ENCODE measurements around the gene CHMP5.

- TF ChIP-seq SNAI2 (CRISPR knock-in tag; IDR thresholded peaks at IDR 0.05) (no peak), RARB (CRISPR knock-in tag; IDR thresholded peaks at IDR 0.05) (no peak), ZFP30 (CRISPR knock-in tag; IDR thresholded peaks at IDR 0.05) (no peak), ZC3H10 (CRISPR knock-in tag; IDR thresholded peaks at IDR 0.05) (no peak), CREB5 (CRISPR knock-in tag; IDR thresholded peaks at IDR 0.05; ENCODE audit: low read depth) (no peak)
Observed at GRCh38 chr9:33288828-33289483, 24.1 kb downstream of the CHMP5 start.
